Mucosa of gallbladder (tissue), 1 donor: ENCODE measurements around the gene NOVA1. TPM values are rescaled to one million over a fixed set of nuclear protein-coding genes. Genes with fewer than 3 reads are reported as not detected.
"Not testable (repeated sequence)": the region's sequence is repeated elsewhere in the genome, so short reads cannot be mapped to it uniquely, and the experiment has no call there.

ENCODE experiments used
- DNase-seq: peaks from one replicate; pipeline ENCODE4 v3.0.0-alpha.2; 2020; ENCODE audit warnings: low spot score
- total RNA-seq: library from RNA; stranded (reverse); gene quantifications from one replicate; pipeline ENCODE4 v1.2.1, GENCODE V29; 2021
- donor health status: DM: no; HTN: no; CAD: no.

Gene NOVA1, protein sequence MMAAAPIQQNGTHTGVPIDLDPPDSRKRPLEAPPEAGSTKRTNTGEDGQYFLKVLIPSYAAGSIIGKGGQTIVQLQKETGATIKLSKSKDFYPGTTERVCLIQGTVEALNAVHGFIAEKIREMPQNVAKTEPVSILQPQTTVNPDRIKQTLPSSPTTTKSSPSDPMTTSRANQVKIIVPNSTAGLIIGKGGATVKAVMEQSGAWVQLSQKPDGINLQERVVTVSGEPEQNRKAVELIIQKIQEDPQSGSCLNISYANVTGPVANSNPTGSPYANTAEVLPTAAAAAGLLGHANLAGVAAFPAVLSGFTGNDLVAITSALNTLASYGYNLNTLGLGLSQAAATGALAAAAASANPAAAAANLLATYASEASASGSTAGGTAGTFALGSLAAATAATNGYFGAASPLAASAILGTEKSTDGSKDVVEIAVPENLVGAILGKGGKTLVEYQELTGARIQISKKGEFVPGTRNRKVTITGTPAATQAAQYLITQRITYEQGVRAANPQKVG
- total RNA-seq: 18.7 TPM

DNA sequence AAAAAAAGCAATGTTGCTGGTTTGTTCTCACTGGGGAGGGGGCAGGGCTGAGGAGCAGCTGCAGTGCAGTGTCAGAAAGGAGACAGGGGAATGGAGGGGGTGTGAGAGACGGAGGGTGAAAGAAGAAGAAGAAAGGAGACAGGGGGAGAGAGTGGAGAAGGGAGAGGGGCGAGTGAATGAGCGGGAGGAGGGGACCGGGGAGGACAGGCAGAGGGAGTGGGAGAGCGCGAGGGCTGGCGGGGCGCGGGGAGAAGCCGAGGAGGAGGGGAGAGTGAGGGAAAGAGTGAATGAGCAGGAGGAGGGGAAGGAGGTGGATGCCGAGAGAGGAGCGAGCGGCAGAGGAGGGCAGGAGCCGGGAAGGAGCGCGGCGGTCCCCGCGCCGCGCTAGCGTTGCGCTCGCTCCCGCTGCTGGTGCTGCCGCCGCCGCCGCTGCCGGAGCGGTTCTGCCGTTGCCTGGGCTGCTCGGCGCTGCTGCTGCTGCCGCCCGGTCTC is at the start of gene NOVA1:
Gene NOVA1 (minus strand): TSS at position 445 of the 492 bp plus-strand sequence. CDS start 597 bp downstream, outside the sequence.
- peak; percentile 10 for DNase-seq

DNA sequence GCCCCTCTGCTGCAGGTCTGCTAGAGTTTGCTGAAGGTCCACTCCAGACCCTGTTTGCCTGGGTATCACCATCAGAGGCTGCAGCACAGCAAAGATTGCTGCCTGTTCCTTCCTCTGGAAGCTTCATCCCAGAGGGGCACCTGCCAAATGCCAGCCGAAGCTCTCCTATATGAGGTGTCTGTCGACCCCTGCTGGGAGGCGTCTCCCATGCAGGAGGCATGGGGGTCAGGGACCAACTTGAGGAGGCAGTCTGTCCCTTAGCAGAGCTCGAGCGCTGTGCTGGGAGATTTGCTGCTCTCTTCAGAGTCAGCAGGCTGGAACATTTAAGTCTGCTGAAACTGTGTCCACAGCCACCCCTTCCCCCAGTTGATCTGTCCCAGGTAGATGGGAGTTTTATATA is 47.2 kb upstream of the NOVA1 start:
- DNase-seq: not testable (repeated sequence)

DNA sequence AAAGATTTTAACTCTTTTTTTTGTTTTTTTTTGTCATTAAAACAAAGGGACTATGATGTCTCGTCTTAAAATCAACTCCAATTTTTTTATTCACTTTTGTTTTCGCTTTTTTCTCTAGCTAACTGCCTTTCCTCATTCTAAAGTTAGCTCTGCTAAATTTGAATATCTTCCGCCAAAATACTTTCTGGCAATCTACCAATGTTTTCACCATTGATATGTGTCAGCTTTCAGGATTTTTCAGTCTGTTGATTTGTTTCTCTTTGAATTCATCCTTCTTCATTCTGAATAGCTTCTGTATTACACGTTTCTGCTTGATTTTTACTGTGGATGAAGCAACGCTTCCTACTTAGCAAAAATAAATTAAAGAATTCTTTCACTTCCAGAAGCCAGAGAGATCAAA is 38.7 kb upstream of the NOVA1 start:
- DNase-seq: no peak

GRCh38 chr14:26634946-26635345 is 37.1 kb upstream of the NOVA1 start:
- not testable (repeated sequence) for DNase-seq

- DNase-seq: no peak
These were observed 28.4 kb upstream of the NOVA1 start for GRCh38 chr14:26626256-26626655.

GRCh38 chr14:26622611-26623010 is 24.8 kb upstream of the NOVA1 start:
- no peak for DNase-seq

DNA sequence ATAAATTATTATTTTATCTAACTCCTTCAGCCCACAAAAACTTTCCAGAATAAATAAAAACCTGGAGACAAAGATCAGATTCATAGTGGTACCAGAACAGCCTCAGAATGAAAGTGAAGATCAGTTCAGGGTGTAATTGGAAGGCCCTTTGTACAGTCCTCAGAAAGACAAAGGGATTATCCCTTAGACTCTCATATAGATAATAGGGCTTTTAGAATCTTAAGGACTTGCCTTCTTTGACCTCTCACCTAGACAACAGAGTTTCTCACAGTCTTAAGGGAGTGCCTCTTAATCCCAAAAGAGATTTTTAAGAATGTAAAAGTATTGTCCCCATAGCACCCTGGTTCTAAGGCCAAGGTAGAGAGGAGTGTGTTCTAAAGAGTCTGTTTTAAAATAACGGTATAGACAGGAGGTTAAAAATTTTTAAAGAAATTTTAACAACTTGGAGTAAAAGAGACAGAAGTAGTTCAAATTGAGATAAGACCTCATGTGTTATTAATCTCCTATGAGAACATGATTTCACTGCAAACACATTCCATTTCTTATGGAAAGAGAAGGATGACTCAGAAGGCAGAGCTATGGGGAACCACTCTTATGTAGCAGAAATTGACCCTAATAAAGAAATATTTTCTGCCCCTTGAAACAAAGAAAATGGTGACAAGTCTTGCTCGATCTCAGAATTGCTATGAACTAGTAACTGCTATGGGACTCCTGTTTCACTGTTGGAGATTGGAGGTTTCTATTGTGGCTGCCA is 24.2 kb upstream of the NOVA1 start:
- no peak for DNase-seq

DNA sequence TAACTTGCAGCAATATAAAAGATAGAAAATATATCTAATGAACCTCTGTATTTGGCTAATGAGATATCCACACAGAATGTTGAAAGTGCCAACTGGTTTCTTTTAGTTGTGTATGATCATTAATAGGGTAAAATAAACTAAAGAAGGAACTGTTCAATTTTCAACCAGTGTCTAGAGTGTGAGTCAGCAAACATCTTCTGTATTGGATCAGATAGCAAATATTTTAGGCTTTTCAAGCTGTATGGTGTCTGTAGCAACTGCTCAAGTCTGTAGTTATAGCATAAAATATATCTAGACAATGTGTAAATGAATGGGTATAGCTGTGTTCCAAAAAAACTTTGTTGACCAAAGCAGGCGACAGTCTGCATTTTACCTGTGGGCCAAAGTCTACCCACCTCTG is 23.5 kb upstream of the NOVA1 start:
- DNase-seq: no peak

DNA sequence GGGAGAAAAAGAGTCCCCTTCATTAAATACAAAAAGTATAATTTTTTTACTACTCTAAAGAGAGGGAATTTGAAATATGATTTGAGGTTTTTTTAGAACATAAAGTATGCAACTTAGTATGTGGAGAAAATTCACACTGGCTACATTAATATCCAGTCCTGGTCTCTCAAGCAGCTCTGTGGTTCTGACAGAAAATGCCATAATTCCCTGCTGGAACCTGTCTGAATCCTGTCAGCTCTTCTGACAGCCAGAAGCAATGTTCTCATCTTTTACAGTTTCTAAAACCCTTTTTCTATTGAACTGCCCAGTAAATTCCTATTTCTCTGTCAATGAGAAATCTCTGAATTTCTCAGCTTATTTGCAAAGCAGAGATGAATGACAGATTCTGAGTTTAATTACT is 13.4 kb upstream of the NOVA1 start:
- no peak for DNase-seq

DNA sequence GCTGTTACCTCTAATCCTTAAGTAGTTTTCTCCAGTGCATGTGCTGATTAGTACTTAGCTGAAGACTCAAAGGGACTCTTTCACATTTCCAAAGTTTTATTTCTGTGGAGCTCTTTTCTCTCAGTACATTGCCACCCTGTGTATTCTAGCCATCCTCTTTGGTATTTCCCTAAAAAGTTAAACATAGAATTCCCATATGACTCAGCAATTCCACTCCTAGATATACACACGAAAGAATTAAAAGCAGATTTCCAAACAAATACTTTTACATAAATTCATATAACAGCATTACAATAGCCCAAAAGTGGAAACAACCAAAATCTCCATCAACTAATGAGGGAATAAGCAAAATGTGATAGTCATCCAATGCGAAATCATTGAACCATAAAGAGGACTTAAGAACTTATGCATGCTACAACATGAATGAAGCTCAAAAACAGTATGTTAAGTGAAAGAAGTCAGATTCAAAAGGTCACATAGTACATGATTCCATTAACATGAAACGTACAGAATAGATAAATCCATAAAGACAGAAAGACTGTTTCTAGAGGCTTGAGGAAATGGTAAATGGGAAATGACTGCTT is 9.0 kb upstream of the NOVA1 start:
- no peak for DNase-seq

GRCh38 chr14:26605602-26606001 is 7.8 kb upstream of the NOVA1 start:
- DNase-seq: no peak

GRCh38 chr14:26602902-26603301 is 5.1 kb upstream of the NOVA1 start:
- DNase-seq: no peak

DNA sequence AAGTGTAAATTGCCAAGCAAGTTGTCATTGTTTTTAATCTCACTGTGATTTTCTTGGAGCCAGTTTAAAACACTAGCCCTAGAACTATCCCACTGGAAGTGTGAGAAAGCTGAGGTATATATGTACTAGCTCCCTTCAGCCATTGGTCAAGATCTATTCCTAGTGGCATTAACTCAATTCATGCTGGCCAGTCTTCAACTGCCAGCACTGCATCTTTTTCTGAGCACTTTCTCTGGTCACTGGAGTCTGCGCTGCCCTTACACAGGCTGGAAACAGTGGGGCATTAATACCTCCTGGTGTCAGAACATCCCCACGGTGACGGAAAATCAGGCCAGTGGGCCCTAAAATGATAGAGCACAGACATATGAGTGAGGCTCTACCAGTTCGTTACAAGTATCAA is 4.0 kb upstream of the NOVA1 start:
- DNase-seq: no peak

DNA sequence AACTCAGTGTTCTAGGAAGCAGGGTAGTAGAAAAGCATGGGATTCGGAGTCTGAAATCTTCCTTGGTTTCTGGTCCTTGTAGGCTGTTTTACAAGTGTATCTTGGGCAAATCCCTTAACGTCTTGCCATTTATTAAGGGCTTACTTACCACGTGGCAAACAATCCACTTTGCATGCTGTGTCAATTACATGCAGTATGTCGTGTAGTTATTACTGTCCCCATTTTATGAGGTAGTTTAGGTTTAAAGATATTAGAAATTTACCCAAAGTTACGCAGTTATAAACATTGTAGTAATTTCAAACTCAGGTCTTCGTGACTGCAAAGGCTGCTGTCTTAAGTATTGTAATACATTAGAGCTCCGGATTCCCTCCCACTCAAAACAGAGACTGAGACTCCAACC is 1.5 kb upstream of the NOVA1 start:
- DNase-seq: no peak

- DNase-seq: no peak
These were observed 869 bp upstream of the NOVA1 start for GRCh38 chr14:26598672-26599131.

- peak; percentile 91 for DNase-seq
These were observed 343 bp upstream of the NOVA1 start for GRCh38 chr14:26598081-26598671.

- peak; percentile 10 for DNase-seq
These were observed 703 bp downstream of the NOVA1 start for GRCh38 chr14:26597071-26597588.

DNA sequence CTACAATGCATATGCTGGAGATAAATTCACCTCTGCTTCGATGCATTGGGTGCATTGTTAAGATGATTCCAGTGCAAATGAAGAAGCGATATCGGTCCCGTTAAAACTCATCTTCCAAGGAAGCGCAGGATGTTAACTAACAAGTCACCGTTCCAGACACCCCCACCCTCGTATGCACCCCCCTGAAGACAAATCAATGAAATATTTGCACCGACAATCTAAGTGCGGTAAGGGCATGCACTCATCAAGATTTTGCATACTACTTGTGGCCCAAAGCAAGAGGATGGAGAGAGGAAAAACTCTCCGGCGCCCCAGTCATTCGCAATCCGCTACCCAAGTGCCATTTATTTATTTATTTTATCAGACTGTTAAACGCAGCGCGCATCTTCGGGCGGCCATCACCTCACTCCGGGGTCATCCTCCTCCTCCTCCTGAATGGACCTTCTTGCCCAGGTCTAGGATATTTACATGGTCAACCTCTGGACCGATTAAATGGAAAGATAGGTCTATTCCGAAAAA is 1.2 kb downstream of the NOVA1 start:
- DNase-seq: no peak

GRCh38 chr14:26595926-26596542 is 1.8 kb downstream of the NOVA1 start:
- no peak for DNase-seq

- no peak for DNase-seq
These were observed 2.9 kb downstream of the NOVA1 start for GRCh38 chr14:26594756-26595545.
